Esophagus mucosa (tissue), 1 donor: ENCODE measurements around the gene LCN2. TPM values are rescaled to one million over a fixed set of nuclear protein-coding genes. Genes with fewer than 3 reads are reported as not detected.
"Not testable (repeated sequence)": the region's sequence is repeated elsewhere in the genome, so short reads cannot be mapped to it uniquely, and the experiment has no call there.

Source experiments
- ATAC-seq: fragments of 200-7000 bp; cut with Tn5 transposase; one replicate; pipeline ENCODE4 v1.9.1; 2020
- total RNA-seq: library from RNA; stranded (reverse); gene quantifications from one replicate; pipeline ENCODE4 v1.2.4, GENCODE V29; 2023
- donor health status: DM: yes; HTN: yes; CAD: no.

Gene LCN2
- 525 TPM for total RNA-seq

- ATAC-seq, result peak; percentile 47
Observed at GRCh38 chr9:128149001-128149701, at the start of gene LCN2. Gene LCN2 (plus strand): TSS chr9:128149453. CDS start chr9:128149526, 73 bp downstream.

GRCh38 chr9:128099932-128100491 is 49.2 kb upstream of the LCN2 start:
- ATAC-seq, result peak; percentile 11

- ATAC-seq, result no peak
Observed at GRCh38 chr9:128100581-128100980, 48.7 kb upstream of the LCN2 start.

GRCh38 chr9:128101231-128101661 is 48.0 kb upstream of the LCN2 start:
- ATAC-seq, result no peak

- ATAC-seq, result no peak
Observed at GRCh38 chr9:128101690-128102089, 47.6 kb upstream of the LCN2 start.

- no peak for ATAC-seq
Observed at GRCh38 chr9:128102196-128102595, 47.1 kb upstream of the LCN2 start.

- no peak for ATAC-seq
Observed at GRCh38 chr9:128102861-128103588, 46.2 kb upstream of the LCN2 start.

- ATAC-seq, result no peak
Observed at GRCh38 chr9:128103589-128103962, 45.7 kb upstream of the LCN2 start.

GRCh38 chr9:128104171-128104618 is 45.1 kb upstream of the LCN2 start:
- ATAC-seq, result no peak

GRCh38 chr9:128105538-128106175 is 43.6 kb upstream of the LCN2 start:
- ATAC-seq, result no peak

GRCh38 chr9:128106181-128106939 is 42.9 kb upstream of the LCN2 start:
- peak; percentile 2 for ATAC-seq

- peak; percentile 10 for ATAC-seq
Observed at GRCh38 chr9:128106940-128107467, 42.2 kb upstream of the LCN2 start.

- ATAC-seq, result peak; percentile 12
Observed at GRCh38 chr9:128107468-128108268, 41.6 kb upstream of the LCN2 start.

- no peak for ATAC-seq
Observed at GRCh38 chr9:128108269-128109049, 40.8 kb upstream of the LCN2 start.

GRCh38 chr9:128109050-128109709 is 40.1 kb upstream of the LCN2 start:
- ATAC-seq, result no peak

GRCh38 chr9:128111726-128112125 is 37.5 kb upstream of the LCN2 start:
- not testable (repeated sequence) for ATAC-seq

GRCh38 chr9:128113526-128114325 is 35.5 kb upstream of the LCN2 start:
- no peak for ATAC-seq

GRCh38 chr9:128114326-128115186 is 34.7 kb upstream of the LCN2 start:
- ATAC-seq, result no peak
